ENCODE data around the gene DMWD.

DMWD gene

DNA sequence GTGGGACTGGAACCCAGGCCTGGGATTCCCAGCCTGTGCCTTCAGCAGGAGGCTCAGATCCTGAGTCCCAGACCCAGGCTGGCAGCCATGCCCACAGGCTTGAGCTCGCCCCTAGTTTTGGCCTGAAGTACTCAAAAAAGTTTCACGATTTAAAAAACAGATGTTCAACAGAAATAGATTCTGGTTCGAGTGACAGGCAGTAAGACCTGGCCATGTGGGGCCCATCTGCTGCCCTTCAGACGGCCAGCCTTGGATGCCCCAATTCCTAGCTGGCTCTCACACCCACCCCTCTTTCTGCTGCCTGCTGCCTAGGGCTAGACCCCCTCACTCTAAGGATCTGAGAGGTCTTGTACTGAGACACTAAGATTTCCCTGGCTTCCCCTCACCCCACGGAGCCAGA lies 7.5 kb downstream of the DMWD start:
- DNase-seq = no peak

DNA sequence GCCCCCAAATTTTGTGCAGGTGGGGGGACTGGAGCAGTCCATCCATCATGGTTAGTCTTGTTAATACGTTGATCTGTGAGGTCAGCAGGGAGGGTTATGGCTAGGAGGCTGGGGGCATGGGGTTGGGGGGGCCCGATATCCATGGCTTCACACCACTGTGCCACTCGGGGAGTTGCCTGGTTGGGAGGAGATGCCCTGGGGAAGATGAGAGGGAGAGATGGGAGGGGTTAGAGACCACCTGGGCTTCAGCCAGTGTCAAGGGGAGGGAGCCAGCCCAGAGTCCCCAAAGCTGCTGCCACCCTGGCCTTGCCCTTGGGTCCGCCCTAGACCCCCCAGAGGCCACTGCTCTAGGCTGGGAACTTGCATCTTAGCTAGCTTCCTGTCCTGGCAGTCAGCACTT lies 8.5 kb downstream of the DMWD start:
- no peak for DNase-seq

DNA sequence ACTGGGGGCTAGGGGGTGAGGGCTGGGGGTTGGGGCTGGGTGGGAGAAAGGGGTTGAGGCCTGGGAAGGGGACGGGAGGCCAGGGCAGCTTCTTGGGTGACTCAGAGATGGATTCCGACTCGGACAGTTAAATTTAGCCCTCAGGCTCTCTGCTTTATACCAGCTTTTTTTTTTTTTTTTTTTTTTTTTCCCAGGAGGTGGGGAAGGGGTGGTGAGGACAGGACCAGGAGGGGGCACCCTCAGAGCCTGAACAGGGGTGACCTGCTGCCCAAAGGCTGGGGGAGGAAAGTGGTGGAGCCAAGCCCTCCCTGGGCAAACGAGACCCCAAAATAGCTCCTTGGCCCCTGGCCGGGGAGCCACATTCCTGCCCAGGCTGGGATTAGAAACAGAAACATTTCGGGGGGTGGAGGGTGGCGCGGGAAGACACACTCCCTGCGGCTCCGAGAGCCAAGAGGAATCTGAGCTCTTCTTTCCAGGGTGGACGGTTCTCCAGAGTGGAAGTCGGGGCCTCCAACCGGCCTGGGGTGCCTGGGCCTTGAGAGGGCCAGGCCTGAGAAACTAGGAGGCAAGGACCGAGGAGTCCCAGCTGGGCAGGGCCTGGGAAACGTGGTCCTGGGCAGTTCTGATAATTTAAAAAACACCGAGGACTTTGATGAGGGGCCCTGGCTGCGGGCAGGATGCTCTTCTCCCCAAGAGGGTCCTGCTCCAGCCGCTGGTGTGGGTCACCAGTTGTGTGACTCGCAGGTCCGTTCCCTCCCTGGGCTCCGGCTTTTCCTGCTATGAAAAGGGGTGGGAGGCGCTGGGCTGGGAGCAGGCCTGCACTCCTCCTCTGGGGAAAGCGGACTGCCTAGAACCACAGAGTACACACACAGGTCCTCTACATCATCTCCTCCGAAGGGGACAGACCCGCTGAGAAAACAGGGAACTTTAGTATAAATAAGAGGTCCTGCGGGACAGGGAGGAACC lies 9.5 kb downstream of the DMWD start:
- DNase-seq = no peak

GRCh38 chr19:45782162-45782691 lies 10.4 kb downstream of the DMWD start, which contains the start of gene DMPK:
DMPK (minus strand) TSS chr19:45782490; CDS start chr19:45782352, 138 bp downstream.
- DNase-seq = no peak

GRCh38 chr19:45781214-45782161 lies 11.2 kb downstream of the DMWD start:
- peak; percentile 67 for DNase-seq

GRCh38 chr19:45780448-45781213 lies 12.0 kb downstream of the DMWD start:
- no peak for DNase-seq

DNA sequence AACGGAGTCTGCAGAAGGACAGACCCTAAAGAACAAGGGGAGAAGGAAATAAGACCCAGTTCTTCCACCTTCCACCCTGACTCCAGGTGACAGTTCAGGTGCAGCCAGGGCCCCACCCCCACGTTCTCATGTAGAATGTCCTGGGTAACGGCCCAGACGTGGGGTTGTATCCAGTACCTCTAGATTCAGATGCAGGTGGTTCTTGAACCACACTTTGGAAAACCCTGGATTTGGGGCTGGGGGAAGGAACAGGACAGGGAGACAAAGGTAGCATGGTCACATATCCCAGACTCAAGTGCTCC lies 12.5 kb downstream of the DMWD start:
- peak; percentile 42 for DNase-seq

DNA sequence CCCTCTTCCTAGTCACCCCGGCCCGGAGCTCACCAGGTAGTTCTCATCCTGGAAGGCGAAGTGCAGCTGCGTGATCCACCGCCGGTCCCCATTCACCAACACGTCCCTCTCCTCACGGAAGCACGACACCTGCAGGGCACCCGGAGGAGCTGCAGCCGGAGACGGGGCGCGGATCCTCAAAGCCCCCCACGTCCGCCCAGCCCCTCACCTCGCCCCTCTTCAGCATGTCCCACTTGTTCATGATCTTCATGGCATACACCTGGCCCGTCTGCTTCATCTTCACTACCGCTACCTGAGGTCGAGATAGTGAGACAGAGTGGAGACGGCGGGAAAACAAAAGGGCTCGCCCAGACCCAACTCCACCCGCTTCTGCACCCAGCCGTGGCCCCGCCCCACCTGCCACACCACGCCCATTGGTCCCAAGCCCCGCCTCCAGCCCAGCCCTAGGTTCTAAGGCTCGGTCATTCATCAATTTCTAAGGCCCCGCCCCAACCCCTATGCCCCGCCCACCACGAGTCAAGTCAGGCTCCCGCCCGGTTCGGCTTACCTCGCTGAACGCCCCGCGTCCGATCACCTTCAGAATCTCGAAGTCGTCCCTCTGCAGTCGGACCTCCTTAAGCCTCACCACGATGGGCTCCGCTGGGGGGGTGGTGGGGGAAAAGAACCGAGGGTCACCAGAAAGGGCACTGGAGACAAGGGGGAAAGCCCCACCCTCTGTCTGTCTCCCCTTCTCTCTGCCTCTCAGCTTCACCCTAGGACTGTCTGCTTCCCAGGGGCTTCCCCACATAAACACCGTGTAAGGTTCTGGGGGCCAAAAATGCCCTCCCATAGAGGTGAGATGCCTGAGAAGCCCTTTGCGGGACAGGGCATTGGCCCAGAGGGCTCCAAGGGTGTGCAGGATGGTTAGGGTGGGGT lies 13.2 kb downstream of the DMWD start:
- DNase-seq = peak; percentile 83

- DNase-seq = no peak
Observed at GRCh38 chr19:45778010-45778661, 14.5 kb downstream of the DMWD start.

GRCh38 chr19:45777395-45777961 lies 15.2 kb downstream of the DMWD start:
- DNase-seq = no peak

DNA sequence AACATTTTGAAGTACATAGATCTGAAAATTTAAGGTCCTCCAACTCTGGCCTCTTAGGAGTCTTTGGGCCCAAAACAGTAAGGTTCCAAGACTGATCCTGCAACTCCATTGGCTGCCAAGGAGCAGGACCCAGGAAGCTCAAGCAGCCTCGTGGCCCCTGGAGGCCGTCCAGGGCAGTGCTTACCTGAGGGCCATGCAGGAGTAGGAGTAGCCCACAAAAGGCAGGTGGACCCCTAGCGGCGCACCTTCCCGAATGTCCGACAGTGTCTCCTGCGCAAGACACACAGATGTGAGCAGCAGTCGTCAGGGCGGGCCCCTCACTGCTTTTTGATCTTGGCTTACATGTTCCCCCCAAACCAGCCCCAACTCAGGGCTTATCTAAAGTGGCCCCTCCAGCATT lies 17.9 kb downstream of the DMWD start:
- no peak for DNase-seq

- DNase-seq = no peak
Observed at GRCh38 chr19:45773384-45773783, 19.3 kb downstream of the DMWD start.

DNA sequence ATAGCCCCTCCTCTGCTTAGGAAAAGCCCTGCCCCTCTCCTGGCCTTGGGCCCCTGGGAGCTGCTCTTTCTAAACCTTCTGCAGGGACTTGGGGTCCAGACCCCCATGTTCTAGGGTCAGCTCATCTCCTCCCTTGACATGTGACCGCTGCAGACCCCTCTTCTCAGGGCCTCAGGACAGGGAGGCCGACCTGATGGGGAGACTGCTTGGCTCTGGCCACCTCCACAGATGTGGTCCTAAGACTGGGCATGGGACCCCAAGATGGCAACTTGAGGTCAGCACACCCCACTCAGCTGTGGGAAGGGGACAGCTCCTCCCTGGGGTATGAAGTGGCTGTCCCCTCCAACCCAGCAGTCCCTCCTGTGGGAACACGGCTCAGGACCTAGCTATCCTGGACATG lies 19.7 kb downstream of the DMWD start:
- DNase-seq = no peak

DNA sequence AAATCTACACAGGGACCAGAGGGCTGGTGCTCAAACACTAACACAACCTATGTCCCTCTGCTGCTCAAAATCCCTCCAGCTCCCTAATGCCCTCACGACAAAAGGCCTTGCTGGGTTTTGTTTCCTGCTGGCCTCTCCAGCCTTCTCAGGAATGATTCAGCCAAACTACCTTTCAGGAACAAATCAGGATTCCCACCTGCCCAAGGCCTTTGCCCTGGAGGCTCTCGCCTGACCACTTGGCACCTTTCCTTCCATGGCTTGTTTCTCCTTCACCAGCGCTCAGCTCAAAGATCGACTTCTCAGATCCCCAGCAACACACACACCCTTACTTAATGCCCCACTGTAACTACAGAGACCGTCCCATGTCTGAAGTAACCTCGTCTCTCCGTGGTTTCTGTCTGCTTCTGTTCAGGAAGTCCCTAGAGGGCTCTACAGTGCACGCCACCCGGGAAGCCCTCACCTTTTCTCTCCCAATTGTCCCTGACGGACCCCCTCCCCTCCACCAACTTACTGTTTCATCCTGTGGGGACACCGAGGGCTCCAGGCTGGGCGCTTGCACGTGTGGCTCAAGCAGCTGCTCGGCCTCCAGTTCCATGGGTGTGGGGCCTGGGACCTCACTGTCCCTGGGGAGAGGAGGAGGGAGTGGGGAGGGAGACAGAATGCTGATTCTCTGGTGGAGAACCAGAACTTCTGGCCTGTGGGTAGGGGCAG lies 20.4 kb downstream of the DMWD start:
- no peak for DNase-seq

- DNase-seq = no peak
Observed at GRCh38 chr19:45771311-45771933, 21.2 kb downstream of the DMWD start.

DNA sequence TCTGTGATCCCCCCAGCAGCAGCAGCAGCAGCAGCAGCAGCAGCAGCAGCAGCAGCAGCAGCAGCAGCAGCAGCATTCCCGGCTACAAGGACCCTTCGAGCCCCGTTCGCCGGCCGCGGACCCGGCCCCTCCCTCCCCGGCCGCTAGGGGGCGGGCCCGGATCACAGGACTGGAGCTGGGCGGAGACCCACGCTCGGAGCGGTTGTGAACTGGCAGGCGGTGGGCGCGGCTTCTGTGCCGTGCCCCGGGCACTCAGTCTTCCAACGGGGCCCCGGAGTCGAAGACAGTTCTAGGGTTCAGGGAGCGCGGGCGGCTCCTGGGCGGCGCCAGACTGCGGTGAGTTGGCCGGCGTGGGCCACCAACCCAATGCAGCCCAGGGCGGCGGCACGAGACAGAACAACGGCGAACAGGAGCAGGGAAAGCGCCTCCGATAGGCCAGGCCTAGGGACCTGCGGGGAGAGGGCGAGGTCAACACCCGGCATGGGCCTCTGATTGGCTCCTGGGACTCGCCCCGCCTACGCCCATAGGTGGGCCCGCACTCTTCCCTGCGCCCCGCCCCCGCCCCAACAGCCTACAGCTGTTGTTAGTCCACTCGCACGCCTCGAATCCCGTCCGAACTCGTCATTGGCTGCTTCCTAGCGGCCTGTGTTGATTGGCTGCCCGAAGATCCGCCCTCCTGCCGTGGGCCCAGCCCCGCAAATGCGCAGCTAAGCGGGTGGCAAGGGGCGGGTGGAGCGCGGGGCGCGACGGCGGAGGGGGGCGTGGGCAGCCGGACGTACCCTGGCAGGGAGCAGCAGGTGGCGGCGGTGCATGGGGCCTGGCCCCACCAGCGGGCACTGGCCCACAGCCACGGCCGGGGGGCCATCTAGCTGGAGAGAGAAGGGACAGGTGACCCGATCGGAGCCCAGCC lies 22.2 kb downstream of the DMWD start:
- DNase-seq = peak; percentile 95

- DNase-seq = no peak
Observed at GRCh38 chr19:45769821-45770191, 22.8 kb downstream of the DMWD start.
